HEK293T (cell line): ENCODE measurements around the gene GOLGA5.

Source experiments
- BHLHE40 ChIP-seq: fragments of 450-650 bp; IDR thresholded peaks from 2 replicates; pipeline ENCODE4 v1.6.1; 2016; ENCODE audit warnings: mild to moderate bottlenecking, moderate library complexity, borderline replicate concordance
- FOXK2 ChIP-seq: fragments of 450-650 bp; IDR thresholded peaks from 2 replicates; pipeline ENCODE4 v1.6.1; 2016; ENCODE audit warnings: mild to moderate bottlenecking
- FOXM1 ChIP-seq: fragments of 450-650 bp; IDR thresholded peaks from 2 replicates; pipeline ENCODE4 v1.6.1; 2017; ENCODE audit warnings: mild to moderate bottlenecking, borderline replicate concordance
- LEF1 ChIP-seq: fragments of 450-650 bp; IDR thresholded peaks from 2 replicates; pipeline ENCODE4 v1.6.1; 2017; ENCODE audit warnings: mild to moderate bottlenecking, borderline replicate concordance
- NFRKB ChIP-seq: fragments of 450-650 bp; IDR thresholded peaks from 2 replicates; pipeline ENCODE4 v1.6.1; 2016; ENCODE audit warnings: mild to moderate bottlenecking, moderate library complexity
- SP1 ChIP-seq: fragments of 450-650 bp; IDR thresholded peaks from 2 replicates; pipeline ENCODE4 v1.6.1; 2017
- TARDBP ChIP-seq: fragments of 450-650 bp; IDR thresholded peaks from 2 replicates; pipeline ENCODE4 v1.6.1; 2016
- TF ChIP-seq, protein P1 (sequence below): fragments of 450-650 bp; IDR thresholded peaks from 2 replicates; pipeline ENCODE4 v1.6.1; 2016

GRCh38 chr14:92751819-92752218 is 42.3 kb upstream of the GOLGA5 start:
- TF ChIP-seq FOXM1 (no peak), SP1 (no peak), FOXK2 (no peak), LEF1 (no peak), NFRKB (no peak), BHLHE40 (no peak), TARDBP (no peak)
- TF ChIP-seq, protein P1, sequence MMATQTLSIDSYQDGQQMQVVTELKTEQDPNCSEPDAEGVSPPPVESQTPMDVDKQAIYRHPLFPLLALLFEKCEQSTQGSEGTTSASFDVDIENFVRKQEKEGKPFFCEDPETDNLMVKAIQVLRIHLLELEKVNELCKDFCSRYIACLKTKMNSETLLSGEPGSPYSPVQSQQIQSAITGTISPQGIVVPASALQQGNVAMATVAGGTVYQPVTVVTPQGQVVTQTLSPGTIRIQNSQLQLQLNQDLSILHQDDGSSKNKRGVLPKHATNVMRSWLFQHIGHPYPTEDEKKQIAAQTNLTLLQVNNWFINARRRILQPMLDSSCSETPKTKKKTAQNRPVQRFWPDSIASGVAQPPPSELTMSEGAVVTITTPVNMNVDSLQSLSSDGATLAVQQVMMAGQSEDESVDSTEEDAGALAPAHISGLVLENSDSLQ: no peak
